Peyer's patch (tissue), 4 donors: ENCODE measurements around the gene MATR3. TPM values are rescaled to one million over a fixed set of nuclear protein-coding genes. Genes with fewer than 3 reads are reported as not detected.

ENCODE experiments used
- DNase-seq, 3 donors: peaks; one replicate each; pipeline ENCODE4 v3.0.0-alpha.2; 2017 to 2019
- H3K27ac ChIP-seq, 4 donors: fragments of 200-600 bp; sonication (generic); one replicate each; pipeline ENCODE4 v1.5.1; 2016 to 2019
- H3K27me3 ChIP-seq, 2 donors: fragments of 200-600 bp; sonication (generic); one replicate each; pipeline ENCODE4 v1.5.1; 2019
- H3K36me3 ChIP-seq, 3 donors: fragments of 200-600 bp; sonication (generic); one replicate each; pipeline ENCODE4 v1.5.1; 2016 to 2019
- H3K4me1 ChIP-seq, 4 donors: fragments of 200-600 bp; sonication (generic); one replicate each; pipeline ENCODE4 v1.5.1; 2016 to 2019
- H3K4me3 ChIP-seq, 4 donors: fragments of 200-600 bp; sonication (generic); 1 replicate in 3 of 4; 2 replicates in 1 of 4; pipeline ENCODE4 v1.5.1; 2016 to 2019; ENCODE audit warnings: mild to moderate bottlenecking in 1 of 4
- H3K9me3 ChIP-seq, 4 donors: fragments of 200-600 bp; sonication (generic); one replicate each; pipeline ENCODE4 v1.5.1; 2016 to 2019; ENCODE audit warnings: mild to moderate bottlenecking in 1 of 4
- POLR2A ChIP-seq, 2 donors: fragments of 450-650 bp; IDR thresholded peaks; one replicate each; pipeline ENCODE4 v1.5.1; 2017; ENCODE audit warnings: antibody characterized with exemption in 2 of 2, mild to moderate bottlenecking in 2 of 2, moderate library complexity in 2 of 2
- total RNA-seq, 4 donors: library from RNA; depleted of rRNA; stranded (reverse); fragments of >200 nt; gene quantifications; one replicate each; pipeline ENCODE4 v1.1.0, GENCODE V29; 2016
- TF ChIP-seq, protein P1 (sequence below), 6 experiments: fragments of 450-650 bp in 4 of 6; fragments of 200-600 bp in 2 of 6; sonication (generic) in 1 of 6; IDR thresholded peaks; one replicate each; pipeline ENCODE4 v1.5.1; 2017 to 2019; ENCODE audit warnings: antibody characterized with exemption in 6 of 6, mild to moderate bottlenecking in 3 of 6, moderate library complexity in 1 of 6

Gene MATR3
- total RNA-seq, 4 donors from 2014 or later = 110 to 217 (median 120) TPM

DNA sequence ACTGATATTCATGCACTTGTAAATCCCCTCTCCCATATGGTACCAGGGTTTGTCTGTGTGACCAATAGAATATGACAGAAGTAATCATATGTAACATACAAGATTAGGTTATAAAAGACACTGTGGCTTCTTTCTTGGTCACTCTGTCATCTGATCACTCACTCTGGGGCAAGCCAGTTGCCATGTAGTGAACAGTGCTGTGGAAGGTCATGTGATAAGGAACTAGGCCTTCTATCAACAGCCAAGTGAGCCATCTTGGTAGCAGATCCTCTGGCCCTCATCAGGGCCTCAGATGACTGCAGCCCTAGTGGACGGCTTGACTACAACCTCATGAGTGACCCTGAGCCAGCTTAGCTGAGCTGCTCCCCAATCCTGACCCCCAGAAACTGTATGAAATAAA lies 30.0 kb upstream of the MATR3 start:
- Histone ChIP-seq H3K27me3 (no peaks in the 10 kb centered on the region), H3K4me3 (no peak overlapping the region), H3K4me1 (peaks cover 0 to 5% (median 0%) of the 10 kb centered on the region in 4 donors), H3K9me3 (no peaks in the 10 kb centered on the region), H3K27ac (no peak overlapping the region), H3K36me3 (no peaks in the 10 kb centered on the region)
- DNase-seq = no peak
- TF ChIP-seq, protein P1, sequence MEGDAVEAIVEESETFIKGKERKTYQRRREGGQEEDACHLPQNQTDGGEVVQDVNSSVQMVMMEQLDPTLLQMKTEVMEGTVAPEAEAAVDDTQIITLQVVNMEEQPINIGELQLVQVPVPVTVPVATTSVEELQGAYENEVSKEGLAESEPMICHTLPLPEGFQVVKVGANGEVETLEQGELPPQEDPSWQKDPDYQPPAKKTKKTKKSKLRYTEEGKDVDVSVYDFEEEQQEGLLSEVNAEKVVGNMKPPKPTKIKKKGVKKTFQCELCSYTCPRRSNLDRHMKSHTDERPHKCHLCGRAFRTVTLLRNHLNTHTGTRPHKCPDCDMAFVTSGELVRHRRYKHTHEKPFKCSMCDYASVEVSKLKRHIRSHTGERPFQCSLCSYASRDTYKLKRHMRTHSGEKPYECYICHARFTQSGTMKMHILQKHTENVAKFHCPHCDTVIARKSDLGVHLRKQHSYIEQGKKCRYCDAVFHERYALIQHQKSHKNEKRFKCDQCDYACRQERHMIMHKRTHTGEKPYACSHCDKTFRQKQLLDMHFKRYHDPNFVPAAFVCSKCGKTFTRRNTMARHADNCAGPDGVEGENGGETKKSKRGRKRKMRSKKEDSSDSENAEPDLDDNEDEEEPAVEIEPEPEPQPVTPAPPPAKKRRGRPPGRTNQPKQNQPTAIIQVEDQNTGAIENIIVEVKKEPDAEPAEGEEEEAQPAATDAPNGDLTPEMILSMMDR (IDR thresholded peaks at IDR 0.05) = no peak
- TF ChIP-seq POLR2A (IDR thresholded peaks at IDR 0.05) = no peak

DNA sequence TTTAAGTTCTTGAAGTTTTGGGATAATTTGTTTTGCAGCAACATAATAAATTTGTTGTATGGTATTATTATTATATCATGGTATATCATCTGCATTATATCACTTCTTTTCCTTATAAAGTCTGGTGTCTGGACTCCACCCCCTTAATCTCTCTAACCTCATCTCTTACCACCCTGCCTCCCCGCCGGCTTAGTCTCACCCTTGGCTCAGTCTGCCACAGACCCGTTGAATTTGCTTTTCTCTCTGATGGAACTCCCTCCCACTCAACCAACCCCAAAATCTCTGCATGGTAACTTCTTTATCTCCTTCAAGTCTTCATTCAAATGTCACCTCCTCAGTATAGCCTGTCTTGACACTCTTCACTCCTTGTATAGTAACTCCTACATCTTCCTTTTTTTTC lies 29.6 kb upstream of the MATR3 start:
- Histone ChIP-seq H3K4me3 (no peak overlapping the region), H3K36me3 (no peaks in the 10 kb centered on the region), H3K4me1 (peaks cover 0 to 5% (median 0%) of the 10 kb centered on the region in 4 donors), H3K27ac (no peak overlapping the region), H3K9me3 (no peaks in the 10 kb centered on the region), H3K27me3 (no peaks in the 10 kb centered on the region)
- TF ChIP-seq POLR2A (IDR thresholded peaks at IDR 0.05) = no peak
- TF ChIP-seq, protein P1 (IDR thresholded peaks at IDR 0.05) = no peak
- DNase-seq = no peak

DNA sequence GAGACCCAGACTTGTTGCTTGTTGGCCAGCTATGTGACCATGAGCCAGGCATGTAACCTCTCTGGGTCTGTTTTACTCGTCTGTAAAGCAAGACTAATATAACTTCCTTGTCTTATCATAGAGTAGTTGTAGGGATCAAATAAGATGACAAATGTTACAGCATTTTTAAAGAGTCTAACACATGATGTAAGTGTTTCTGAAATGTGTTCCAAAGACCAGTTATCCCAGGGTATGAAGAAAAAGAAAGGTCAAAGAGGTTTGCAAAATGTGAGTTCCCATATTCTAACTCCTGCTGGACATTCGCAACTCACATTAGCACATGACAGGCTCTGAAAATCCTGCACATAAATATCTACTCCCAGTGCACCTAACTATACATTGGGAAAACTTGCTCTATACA lies 28.5 kb upstream of the MATR3 start:
- H3K9me3 ChIP-seq = no peaks in the 10 kb centered on the region
- H3K4me1 ChIP-seq = peaks cover 0 to 5% (median 0%) of the 10 kb centered on the region in 4 donors
- no peaks in the 10 kb centered on the region for H3K36me3 ChIP-seq
- H3K27ac ChIP-seq = no peak overlapping the region
- H3K27me3 ChIP-seq = no peaks in the 10 kb centered on the region
- no peak for TF ChIP-seq POLR2A (IDR thresholded peaks at IDR 0.05)
- TF ChIP-seq, protein P1 (IDR thresholded peaks at IDR 0.05) = no peak
- DNase-seq = no peak
- H3K4me3 ChIP-seq = no peak overlapping the region

DNA sequence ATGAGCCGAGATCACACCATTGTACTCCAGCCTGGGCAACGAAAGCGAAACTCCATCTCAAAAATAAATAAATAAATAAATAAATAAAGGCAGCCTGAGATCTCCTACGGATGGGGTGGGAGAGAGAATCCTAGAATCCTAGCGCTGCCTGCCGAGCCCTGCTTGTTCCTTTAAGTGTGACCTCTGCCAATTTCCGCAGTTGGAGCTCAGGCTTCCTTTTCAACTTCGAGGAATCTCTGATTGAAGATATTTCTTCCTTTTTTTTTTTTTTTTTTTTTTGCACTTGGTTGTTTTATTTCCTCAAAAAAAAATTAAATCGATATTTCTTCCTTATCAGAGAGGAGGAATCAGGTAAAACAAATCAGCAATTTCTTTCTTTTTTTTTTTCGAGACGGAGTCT lies 27.3 kb upstream of the MATR3 start:
- peaks cover 0 to 5% (median 0%) of the 10 kb centered on the region in 4 donors for H3K4me1 ChIP-seq
- no peak overlapping the region for H3K4me3 ChIP-seq
- H3K27ac ChIP-seq = no peak overlapping the region
- no peaks in the 10 kb centered on the region for H3K9me3 ChIP-seq
- no peak for DNase-seq
- TF ChIP-seq, protein P1 (IDR thresholded peaks at IDR 0.05) = no peak
- TF ChIP-seq POLR2A (IDR thresholded peaks at IDR 0.05) = no peak
- H3K36me3 ChIP-seq = no peaks in the 10 kb centered on the region
- H3K27me3 ChIP-seq = no peaks in the 10 kb centered on the region

DNA sequence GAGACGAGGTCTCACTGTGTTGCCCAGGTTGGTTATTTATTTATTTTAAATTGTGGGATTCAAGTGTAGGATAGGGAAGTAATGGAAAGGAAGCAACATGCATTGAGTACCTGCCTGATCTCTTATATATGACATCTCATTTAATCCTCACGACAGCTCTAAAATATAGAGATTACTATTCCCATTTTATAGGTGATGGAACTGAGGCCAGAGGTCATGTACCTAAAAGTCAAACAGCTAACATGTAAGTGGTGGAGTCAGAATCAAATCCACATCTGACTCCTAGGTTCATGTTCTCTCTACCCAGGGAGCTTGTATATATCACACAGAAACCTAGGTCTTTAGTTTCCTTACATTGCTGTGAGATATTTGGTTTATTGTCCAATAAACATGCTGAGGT lies 26.1 kb upstream of the MATR3 start:
- no peaks in the 10 kb centered on the region for H3K36me3 ChIP-seq
- no peak overlapping the region for H3K4me3 ChIP-seq
- peaks cover 0 to 8% (median 0%) of the 10 kb centered on the region in 4 donors for H3K4me1 ChIP-seq
- no peak overlapping the region for H3K27ac ChIP-seq
- TF ChIP-seq, protein P1 (IDR thresholded peaks at IDR 0.05) = no peak
- TF ChIP-seq POLR2A (IDR thresholded peaks at IDR 0.05) = no peak
- no peaks in the 10 kb centered on the region for H3K27me3 ChIP-seq
- H3K9me3 ChIP-seq = no peaks in the 10 kb centered on the region
- DNase-seq = no peak
